ENCODE results near the gene LUC7L.

DNA sequence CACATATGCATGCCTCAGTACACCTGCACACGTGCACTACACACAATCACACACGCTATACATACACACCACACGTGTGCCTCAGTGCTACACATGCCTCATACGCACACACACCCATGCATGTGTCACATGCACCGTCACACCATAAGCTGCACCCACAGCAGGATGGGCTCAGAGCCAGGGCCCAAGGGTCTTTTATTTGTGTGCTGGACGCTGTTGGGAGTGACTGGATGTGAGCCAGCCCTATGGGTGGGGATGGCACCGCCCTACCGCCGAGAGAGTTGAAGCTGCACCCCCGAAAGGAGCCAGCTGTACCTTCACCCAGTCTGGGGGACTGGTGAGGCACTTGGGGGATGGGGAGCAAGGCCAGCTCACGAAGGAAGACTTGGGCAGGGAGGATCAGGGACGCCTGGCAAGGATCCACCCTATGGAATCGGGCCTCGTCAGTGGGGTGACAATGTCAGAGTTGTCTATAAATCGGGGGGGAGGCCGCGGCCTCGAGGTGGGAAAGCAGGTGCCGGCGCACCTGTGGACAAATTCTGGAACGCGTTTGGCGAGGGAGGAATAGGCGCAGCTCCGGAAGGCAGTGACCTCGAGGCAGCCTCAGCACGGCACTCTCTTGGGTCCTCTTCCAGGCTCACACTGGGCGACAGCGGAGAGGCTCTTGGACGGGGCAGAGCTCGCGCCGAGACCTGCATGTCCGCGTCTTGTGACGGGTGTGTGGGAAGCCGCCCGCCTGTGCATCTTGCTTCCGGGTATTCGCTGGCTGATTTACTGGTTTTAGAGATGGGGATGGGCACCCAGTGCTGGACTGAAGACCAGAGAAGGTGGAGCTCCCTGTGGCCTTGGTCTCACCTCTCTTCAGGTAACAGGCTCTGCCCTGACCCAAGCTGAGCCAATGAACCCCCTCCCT lies 39.1 kb upstream of the LUC7L start:
- TF ChIP-seq, protein P1, sequence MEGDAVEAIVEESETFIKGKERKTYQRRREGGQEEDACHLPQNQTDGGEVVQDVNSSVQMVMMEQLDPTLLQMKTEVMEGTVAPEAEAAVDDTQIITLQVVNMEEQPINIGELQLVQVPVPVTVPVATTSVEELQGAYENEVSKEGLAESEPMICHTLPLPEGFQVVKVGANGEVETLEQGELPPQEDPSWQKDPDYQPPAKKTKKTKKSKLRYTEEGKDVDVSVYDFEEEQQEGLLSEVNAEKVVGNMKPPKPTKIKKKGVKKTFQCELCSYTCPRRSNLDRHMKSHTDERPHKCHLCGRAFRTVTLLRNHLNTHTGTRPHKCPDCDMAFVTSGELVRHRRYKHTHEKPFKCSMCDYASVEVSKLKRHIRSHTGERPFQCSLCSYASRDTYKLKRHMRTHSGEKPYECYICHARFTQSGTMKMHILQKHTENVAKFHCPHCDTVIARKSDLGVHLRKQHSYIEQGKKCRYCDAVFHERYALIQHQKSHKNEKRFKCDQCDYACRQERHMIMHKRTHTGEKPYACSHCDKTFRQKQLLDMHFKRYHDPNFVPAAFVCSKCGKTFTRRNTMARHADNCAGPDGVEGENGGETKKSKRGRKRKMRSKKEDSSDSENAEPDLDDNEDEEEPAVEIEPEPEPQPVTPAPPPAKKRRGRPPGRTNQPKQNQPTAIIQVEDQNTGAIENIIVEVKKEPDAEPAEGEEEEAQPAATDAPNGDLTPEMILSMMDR (IDR thresholded peaks at IDR 0.05): no peak
- TF ChIP-seq POLR2AphosphoS5 (IDR thresholded peaks at IDR 0.05) (no peak), POLR2A (IDR thresholded peaks at IDR 0.05) (no peak)
